Measurements from ENCODE around the gene SNX8.

DNA sequence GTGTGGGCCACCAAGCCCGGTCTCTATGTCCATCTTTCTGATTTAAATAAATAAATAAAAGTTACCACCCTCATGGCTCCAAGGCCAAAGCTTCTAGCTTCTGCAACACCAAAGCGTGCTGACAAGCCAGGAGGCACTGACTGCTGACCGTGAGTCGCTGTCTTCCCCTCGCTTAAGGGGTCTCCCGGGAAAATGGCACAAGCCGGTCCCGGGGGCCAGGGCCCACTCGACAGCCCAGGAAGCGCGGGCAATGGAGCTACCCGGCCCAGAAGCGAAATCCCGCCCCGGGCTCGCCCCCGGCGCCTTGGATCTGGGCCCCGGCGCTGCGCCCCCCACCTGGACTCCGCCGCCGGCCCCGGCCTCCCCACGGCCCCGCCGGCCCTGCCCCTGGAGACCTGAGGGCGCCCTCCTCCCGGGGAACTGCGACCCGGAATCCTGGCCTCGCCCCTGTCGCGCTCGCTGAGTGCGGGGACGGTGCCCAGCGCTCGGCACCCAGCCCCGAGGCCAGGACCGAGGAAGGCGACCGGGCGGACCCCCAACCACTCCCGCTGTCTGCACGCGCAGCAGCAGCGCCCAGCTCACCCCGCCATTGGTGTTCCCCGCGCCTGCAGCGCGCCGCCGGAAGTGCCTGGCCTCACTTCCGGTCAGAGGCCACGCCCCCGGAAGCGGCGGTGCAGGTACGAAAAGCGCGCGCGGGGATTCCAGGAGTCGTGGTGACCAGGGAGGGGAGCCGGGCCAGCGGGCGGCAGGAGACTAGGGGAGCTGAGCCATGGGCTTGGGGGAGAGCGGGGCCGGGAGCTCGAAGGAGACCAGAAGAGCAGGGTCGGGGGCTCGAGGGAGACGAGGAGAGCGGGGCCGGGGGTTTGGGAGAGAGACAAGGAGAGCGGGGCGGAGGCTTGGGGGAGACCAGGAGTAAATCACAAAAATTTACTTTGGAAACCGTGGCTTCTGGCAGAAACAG, 72.4 kb downstream of the SNX8 start, which contains the start of the genes MRM2 and NUDT1:
- TF ChIP-seq POLR2A (IDR thresholded peaks at IDR 0.05; ENCODE audit: low read depth, low read length), result peak; percentile 79
- TF ChIP-seq, protein P1, sequence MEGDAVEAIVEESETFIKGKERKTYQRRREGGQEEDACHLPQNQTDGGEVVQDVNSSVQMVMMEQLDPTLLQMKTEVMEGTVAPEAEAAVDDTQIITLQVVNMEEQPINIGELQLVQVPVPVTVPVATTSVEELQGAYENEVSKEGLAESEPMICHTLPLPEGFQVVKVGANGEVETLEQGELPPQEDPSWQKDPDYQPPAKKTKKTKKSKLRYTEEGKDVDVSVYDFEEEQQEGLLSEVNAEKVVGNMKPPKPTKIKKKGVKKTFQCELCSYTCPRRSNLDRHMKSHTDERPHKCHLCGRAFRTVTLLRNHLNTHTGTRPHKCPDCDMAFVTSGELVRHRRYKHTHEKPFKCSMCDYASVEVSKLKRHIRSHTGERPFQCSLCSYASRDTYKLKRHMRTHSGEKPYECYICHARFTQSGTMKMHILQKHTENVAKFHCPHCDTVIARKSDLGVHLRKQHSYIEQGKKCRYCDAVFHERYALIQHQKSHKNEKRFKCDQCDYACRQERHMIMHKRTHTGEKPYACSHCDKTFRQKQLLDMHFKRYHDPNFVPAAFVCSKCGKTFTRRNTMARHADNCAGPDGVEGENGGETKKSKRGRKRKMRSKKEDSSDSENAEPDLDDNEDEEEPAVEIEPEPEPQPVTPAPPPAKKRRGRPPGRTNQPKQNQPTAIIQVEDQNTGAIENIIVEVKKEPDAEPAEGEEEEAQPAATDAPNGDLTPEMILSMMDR (IDR thresholded peaks at IDR 0.05; ENCODE audit: extremely low read depth in 1 of 2, insufficient read depth in 1 of 2, low read depth in 1 of 2, low read length in 2 of 2), result no peak
- no peak for TF ChIP-seq EZH2 (IDR thresholded peaks at IDR 0.05; ENCODE audit: borderline replicate concordance, low read depth, low read length, severe bottlenecking)
- peak; percentile 97 for TF ChIP-seq POLR2AphosphoS5 (IDR thresholded peaks at IDR 0.05; ENCODE audit: insufficient read depth, low read depth, low read length)
- TF ChIP-seq, protein P2, sequence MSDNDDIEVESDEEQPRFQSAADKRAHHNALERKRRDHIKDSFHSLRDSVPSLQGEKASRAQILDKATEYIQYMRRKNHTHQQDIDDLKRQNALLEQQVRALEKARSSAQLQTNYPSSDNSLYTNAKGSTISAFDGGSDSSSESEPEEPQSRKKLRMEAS (IDR thresholded peaks at IDR 0.05; ENCODE audit: insufficient read depth, insufficient read length), result no peak
- TF ChIP-seq MYC (IDR thresholded peaks at IDR 0.05; ENCODE audit: low read depth, low read length), result no peak

All from endothelial cell of umbilical vein (primary cell).